SK-N-SH (cell line): ENCODE measurements around the gene GPRC5A. TPM values are rescaled to one million over a fixed set of nuclear protein-coding genes. Genes with fewer than 3 reads are reported as not detected.

Experiments
- CTCF ChIA-PET: fragments of 300-600, 350-600 bp; formaldehyde crosslinking; extraction: SDS; loops from one replicate; lab custom pipeline; 2021; lab: Yijun Ruan, JAX
- POLR2A ChIA-PET: fragments of 350-600 bp; sonication (Branson Sonifier 250); formaldehyde crosslinking; extraction: SDS; loops from one replicate; lab custom pipeline; 2020; ENCODE audit warnings: antibody characterized with exemption, inconsistent platforms; lab: Yijun Ruan, JAX
- DNase-seq: peaks from one replicate; pipeline ENCODE4 v3.0.0; 2012
- H2AFZ ChIP-seq: fragments of 200-600 bp; sonication (generic); 2 replicates; pipeline ENCODE4 v1.8.1; 2016; ENCODE audit warnings: antibody characterized with exemption, mild to moderate bottlenecking, low read depth
- H3F3A ChIP-seq: fragments of 200-600 bp; sonication (generic); replicated peaks from 2 replicates; pipeline ENCODE3; 2016; ENCODE audit warnings: antibody characterized with exemption, mild to moderate bottlenecking; ENCODE audit not compliant: insufficient read depth
- H3K27ac ChIP-seq, 2 experiments: fragments of 200-500 bp in 1 of 2; fragments of 200-600 bp in 1 of 2; sonication (Bioruptor generic) in 1 of 2; sonication (generic), shearing (Covaris generic) in 1 of 2; 2 replicates each; pipeline versions ENCODE4 v1.5.1 to v1.6.1; 2014 to 2016; ENCODE audit warnings: low read depth in 2 of 2, inconsistent platforms in 1 of 2, low read length in 1 of 2, mild to moderate bottlenecking in 1 of 2, mixed read lengths in 1 of 2
- H3K27me3 ChIP-seq: fragments of 200-600 bp; sonication (generic), shearing (Covaris generic); 2 replicates; pipeline ENCODE4 v1.6.1; 2016; ENCODE audit warnings: mixed run types; ENCODE audit not compliant: insufficient read depth
- H3K36me3 ChIP-seq, 2 experiments: fragments of 200-500 bp in 1 of 2; fragments of 200-600 bp in 1 of 2; sonication (Bioruptor generic) in 1 of 2; sonication (generic) in 1 of 2; replicated peaks in 1 of 2; 2 replicates each; pipeline versions ENCODE3 to v1.5.1; 2014 to 2016; ENCODE audit warnings: low read length in 1 of 2, mild to moderate bottlenecking in 1 of 2; ENCODE audit not compliant: insufficient read depth in 2 of 2, control insufficient read depth in 1 of 2
- H3K4me1 ChIP-seq, 2 experiments: fragments of 200-500 bp in 1 of 2; fragments of 200-600 bp in 1 of 2; sonication (Bioruptor generic) in 1 of 2; sonication (generic), shearing (Covaris generic) in 1 of 2; 2 replicates each; pipeline versions ENCODE4 v1.5.1 to v1.6.1; 2014 to 2016; ENCODE audit warnings: low read depth in 1 of 2, low read length in 1 of 2, mixed run types in 1 of 2; ENCODE audit not compliant: insufficient read depth in 2 of 2, control insufficient read depth in 1 of 2
- H3K4me2 ChIP-seq: fragments of 200-600 bp; sonication (generic), shearing (Covaris generic); 2 replicates; pipeline ENCODE4 v1.6.1; 2017; ENCODE audit warnings: mixed run types
- H3K4me3 ChIP-seq, 2 experiments: fragments of 200-500 bp in 1 of 2; fragments of 200-600 bp in 1 of 2; sonication (Bioruptor generic) in 1 of 2; sonication (generic), shearing (Covaris generic) in 1 of 2; 2 replicates each; pipeline versions ENCODE4 v1.5.1 to v1.8.1; 2014 to 2016; ENCODE audit warnings: low read depth in 2 of 2, inconsistent platforms in 1 of 2, low read length in 1 of 2, mild to moderate bottlenecking in 1 of 2, mixed read lengths in 1 of 2, moderate library complexity in 1 of 2
- H3K79me2 ChIP-seq: fragments of 200-600 bp; sonication (generic); 2 replicates; pipeline ENCODE4 v1.8.1; 2017; ENCODE audit warnings: mild to moderate bottlenecking; ENCODE audit not compliant: insufficient read depth
- H3K9ac ChIP-seq: fragments of 200-600 bp; sonication (generic); 2 replicates; pipeline ENCODE4 v1.6.1; 2017; ENCODE audit warnings: mixed run types
- H3K9me2 ChIP-seq: fragments of 200-600 bp; sonication (generic); 2 replicates; pipeline ENCODE4 v1.6.1; 2017; ENCODE audit warnings: mixed run types
- H3K9me3 ChIP-seq: fragments of 200-600 bp; sonication (generic); 2 replicates; pipeline ENCODE4 v1.6.1; 2017; ENCODE audit warnings: mixed run types, mild to moderate bottlenecking, moderate library complexity
- H4K20me1 ChIP-seq: fragments of 200-600 bp; sonication (generic); 2 replicates; pipeline ENCODE4 v1.6.1; 2017; ENCODE audit warnings: mild to moderate bottlenecking, mixed run types; ENCODE audit not compliant: insufficient read depth
- CHD2 ChIP-seq: fragments of 150-350 bp; IDR thresholded peaks from 2 replicates; pipeline ENCODE4 v1.6.1; 2018; ENCODE audit warnings: low read length; ENCODE audit not compliant: partially characterized antibody
- ELF1 ChIP-seq: IDR thresholded peaks from 2 replicates; pipeline ENCODE4 v1.4.0; 2012
- EP300 ChIP-seq, 2 experiments: IDR thresholded peaks; 2 replicates each; pipeline versions ENCODE4 v1.4.0 to v1.6.1; 2012; ENCODE audit warnings: borderline replicate concordance in 1 of 2, low read depth in 1 of 2, low read length in 1 of 2
- MXI1 ChIP-seq: IDR thresholded peaks from 2 replicates; pipeline ENCODE4 v1.6.1; 2012; ENCODE audit warnings: mild to moderate bottlenecking, low read depth, low read length, improper control_type of control experiment
- NRF1 ChIP-seq: IDR thresholded peaks from 2 replicates; pipeline ENCODE4 v1.6.1; 2012; ENCODE audit warnings: low read depth, mild to moderate bottlenecking, low read length
- POLR2AphosphoS5 ChIP-seq: IDR thresholded peaks from 2 replicates; pipeline ENCODE4 v1.6.1; 2012; ENCODE audit warnings: low read depth, low read length
- RCOR1 ChIP-seq: fragments of 150-350 bp; IDR thresholded peaks from 2 replicates; pipeline ENCODE4 v1.6.1; 2017; ENCODE audit warnings: antibody characterized with exemption, low read length
- SIN3A ChIP-seq: IDR thresholded peaks from 2 replicates; pipeline ENCODE4 v1.6.1; 2012; ENCODE audit warnings: low read depth, mild to moderate bottlenecking, low read length, moderate library complexity, borderline replicate concordance
- SMC3 ChIP-seq: IDR thresholded peaks from 2 replicates; pipeline ENCODE4 v1.6.1; 2012; ENCODE audit warnings: low read depth, low read length, improper control_type of control experiment
- TAF1 ChIP-seq: IDR thresholded peaks from 2 replicates; pipeline ENCODE4 v1.6.1; 2012; ENCODE audit warnings: low read depth, mild to moderate bottlenecking, low read length, moderate library complexity, borderline replicate concordance
- YY1 ChIP-seq: IDR thresholded peaks from 2 replicates; pipeline ENCODE4 v1.4.0; 2012; ENCODE audit warnings: low read depth, mild to moderate bottlenecking
- WGBS: methylation state at CpG from one replicate; pipeline ENCODE4 v1.1.6; 2017; ENCODE audit warnings: low lambda C conversion rate; 5-methylcytosine and 5-hydroxymethylcytosine counted together
- polyA plus RNA-seq, 3 experiments: library from polyadenylated mRNA; depleted of rRNA; stranded (reverse); fragments of >200 nt; gene quantifications; 2 replicates each; pipeline ENCODE4 v1.2.3, GENCODE V29; 2012
- TF ChIP-seq, protein P1 (sequence below): IDR thresholded peaks from 2 replicates; pipeline ENCODE4 v1.4.0; 2012; ENCODE audit warnings: low read depth, borderline replicate concordance
- TF ChIP-seq, protein P2 (sequence below): IDR thresholded peaks from 2 replicates; pipeline ENCODE4 v1.4.0; 2012; ENCODE audit warnings: low read depth, borderline replicate concordance
- TF ChIP-seq, protein P3 (sequence below): fragments of 200-600 bp; sonication (generic); IDR thresholded peaks from 2 replicates; pipeline ENCODE4 v1.6.1; 2017; ENCODE audit warnings: antibody characterized with exemption, mild to moderate bottlenecking, moderate library complexity
- TF ChIP-seq, protein P4 (sequence below): IDR thresholded peaks from 2 replicates; pipeline ENCODE4 v1.6.1; 2012; ENCODE audit warnings: mild to moderate bottlenecking, low read depth, low read length, moderate library complexity
- TF ChIP-seq, protein P5 (sequence below): fragments of 150-350 bp; IDR thresholded peaks from 2 replicates; pipeline ENCODE4 v1.6.1; 2016; ENCODE audit warnings: mild to moderate bottlenecking, low read depth, low read length
- TF ChIP-seq, protein P6 (sequence below): IDR thresholded peaks from 2 replicates; pipeline ENCODE4; 2012

The GPRC5A gene
- polyA plus RNA-seq, 1 of the 3 experiments (the other 2 are of a cell fraction), result 12.7 TPM

DNA sequence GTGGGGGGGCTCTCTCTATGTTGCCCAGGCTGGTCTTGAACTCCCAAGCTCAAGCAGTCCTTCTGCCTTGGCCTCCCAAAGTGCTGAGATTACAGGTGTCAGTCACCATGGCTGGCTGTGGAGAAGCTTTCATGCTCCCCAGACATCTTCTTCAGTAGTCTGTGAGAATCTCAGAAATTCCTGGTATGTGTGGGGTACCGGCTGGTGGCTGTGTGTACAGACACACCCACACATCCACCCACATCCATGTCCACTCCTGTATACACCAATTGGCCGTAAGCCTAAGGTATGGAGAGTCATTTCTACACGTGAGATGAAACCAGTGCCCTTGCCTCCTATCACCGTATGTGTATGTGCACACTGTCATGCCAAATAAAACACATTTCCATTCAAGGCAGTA, 32.8 kb downstream of the GPRC5A start (continued):
- TF ChIP-seq, protein P1, sequence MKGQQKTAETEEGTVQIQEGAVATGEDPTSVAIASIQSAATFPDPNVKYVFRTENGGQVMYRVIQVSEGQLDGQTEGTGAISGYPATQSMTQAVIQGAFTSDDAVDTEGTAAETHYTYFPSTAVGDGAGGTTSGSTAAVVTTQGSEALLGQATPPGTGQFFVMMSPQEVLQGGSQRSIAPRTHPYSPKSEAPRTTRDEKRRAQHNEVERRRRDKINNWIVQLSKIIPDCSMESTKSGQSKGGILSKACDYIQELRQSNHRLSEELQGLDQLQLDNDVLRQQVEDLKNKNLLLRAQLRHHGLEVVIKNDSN, result no peak
- TF ChIP-seq, protein P2, sequence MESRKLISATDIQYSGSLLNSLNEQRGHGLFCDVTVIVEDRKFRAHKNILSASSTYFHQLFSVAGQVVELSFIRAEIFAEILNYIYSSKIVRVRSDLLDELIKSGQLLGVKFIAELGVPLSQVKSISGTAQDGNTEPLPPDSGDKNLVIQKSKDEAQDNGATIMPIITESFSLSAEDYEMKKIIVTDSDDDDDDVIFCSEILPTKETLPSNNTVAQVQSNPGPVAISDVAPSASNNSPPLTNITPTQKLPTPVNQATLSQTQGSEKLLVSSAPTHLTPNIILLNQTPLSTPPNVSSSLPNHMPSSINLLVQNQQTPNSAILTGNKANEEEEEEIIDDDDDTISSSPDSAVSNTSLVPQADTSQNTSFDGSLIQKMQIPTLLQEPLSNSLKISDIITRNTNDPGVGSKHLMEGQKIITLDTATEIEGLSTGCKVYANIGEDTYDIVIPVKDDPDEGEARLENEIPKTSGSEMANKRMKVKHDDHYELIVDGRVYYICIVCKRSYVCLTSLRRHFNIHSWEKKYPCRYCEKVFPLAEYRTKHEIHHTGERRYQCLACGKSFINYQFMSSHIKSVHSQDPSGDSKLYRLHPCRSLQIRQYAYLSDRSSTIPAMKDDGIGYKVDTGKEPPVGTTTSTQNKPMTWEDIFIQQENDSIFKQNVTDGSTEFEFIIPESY, result no peak
- TF ChIP-seq, protein P3, sequence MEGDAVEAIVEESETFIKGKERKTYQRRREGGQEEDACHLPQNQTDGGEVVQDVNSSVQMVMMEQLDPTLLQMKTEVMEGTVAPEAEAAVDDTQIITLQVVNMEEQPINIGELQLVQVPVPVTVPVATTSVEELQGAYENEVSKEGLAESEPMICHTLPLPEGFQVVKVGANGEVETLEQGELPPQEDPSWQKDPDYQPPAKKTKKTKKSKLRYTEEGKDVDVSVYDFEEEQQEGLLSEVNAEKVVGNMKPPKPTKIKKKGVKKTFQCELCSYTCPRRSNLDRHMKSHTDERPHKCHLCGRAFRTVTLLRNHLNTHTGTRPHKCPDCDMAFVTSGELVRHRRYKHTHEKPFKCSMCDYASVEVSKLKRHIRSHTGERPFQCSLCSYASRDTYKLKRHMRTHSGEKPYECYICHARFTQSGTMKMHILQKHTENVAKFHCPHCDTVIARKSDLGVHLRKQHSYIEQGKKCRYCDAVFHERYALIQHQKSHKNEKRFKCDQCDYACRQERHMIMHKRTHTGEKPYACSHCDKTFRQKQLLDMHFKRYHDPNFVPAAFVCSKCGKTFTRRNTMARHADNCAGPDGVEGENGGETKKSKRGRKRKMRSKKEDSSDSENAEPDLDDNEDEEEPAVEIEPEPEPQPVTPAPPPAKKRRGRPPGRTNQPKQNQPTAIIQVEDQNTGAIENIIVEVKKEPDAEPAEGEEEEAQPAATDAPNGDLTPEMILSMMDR, result no peak
- TF ChIP-seq RCOR1, result no peak
- TF ChIP-seq, all 33 proteins: peak for 0

DNA sequence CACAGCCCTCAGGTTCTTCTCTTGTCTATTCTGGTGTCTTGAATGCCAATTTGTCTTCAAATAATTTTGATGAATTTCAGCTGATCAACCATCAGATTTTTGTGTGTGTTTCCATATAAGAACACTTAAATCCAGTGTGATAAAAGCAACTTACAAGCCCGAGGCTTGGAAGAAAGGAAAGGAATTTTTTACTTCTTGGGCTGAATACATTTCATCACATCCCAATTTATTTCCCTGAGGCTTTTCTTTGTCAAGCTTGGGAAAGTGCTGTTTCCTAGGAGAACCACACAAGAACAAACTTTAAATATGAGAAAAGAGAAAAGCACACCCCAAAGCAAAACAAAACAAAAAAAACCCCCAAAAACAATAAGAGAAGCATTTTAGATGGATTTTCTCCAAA, 34.0 kb downstream of the GPRC5A start:
- H3F3A ChIP-seq, result no peaks in the 10 kb centered on the region
- no peak overlapping the region for H2AFZ ChIP-seq
- TF ChIP-seq YY1 (no peak), EP300 (IDR thresholded peaks at IDR 0.05; ENCODE audit: borderline replicate concordance in 1 of 2, low read depth in 1 of 2, low read length in 1 of 2) (no peak), SMC3 (no peak), ELF1 (no peak), NRF1 (no peak), SIN3A (no peak), MXI1 (no peak), POLR2AphosphoS5 (no peak), CHD2 (no peak), TAF1 (no peak)
- TF ChIP-seq, protein P4, sequence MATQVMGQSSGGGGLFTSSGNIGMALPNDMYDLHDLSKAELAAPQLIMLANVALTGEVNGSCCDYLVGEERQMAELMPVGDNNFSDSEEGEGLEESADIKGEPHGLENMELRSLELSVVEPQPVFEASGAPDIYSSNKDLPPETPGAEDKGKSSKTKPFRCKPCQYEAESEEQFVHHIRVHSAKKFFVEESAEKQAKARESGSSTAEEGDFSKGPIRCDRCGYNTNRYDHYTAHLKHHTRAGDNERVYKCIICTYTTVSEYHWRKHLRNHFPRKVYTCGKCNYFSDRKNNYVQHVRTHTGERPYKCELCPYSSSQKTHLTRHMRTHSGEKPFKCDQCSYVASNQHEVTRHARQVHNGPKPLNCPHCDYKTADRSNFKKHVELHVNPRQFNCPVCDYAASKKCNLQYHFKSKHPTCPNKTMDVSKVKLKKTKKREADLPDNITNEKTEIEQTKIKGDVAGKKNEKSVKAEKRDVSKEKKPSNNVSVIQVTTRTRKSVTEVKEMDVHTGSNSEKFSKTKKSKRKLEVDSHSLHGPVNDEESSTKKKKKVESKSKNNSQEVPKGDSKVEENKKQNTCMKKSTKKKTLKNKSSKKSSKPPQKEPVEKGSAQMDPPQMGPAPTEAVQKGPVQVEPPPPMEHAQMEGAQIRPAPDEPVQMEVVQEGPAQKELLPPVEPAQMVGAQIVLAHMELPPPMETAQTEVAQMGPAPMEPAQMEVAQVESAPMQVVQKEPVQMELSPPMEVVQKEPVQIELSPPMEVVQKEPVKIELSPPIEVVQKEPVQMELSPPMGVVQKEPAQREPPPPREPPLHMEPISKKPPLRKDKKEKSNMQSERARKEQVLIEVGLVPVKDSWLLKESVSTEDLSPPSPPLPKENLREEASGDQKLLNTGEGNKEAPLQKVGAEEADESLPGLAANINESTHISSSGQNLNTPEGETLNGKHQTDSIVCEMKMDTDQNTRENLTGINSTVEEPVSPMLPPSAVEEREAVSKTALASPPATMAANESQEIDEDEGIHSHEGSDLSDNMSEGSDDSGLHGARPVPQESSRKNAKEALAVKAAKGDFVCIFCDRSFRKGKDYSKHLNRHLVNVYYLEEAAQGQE, result no peak
- TF ChIP-seq, protein P5, sequence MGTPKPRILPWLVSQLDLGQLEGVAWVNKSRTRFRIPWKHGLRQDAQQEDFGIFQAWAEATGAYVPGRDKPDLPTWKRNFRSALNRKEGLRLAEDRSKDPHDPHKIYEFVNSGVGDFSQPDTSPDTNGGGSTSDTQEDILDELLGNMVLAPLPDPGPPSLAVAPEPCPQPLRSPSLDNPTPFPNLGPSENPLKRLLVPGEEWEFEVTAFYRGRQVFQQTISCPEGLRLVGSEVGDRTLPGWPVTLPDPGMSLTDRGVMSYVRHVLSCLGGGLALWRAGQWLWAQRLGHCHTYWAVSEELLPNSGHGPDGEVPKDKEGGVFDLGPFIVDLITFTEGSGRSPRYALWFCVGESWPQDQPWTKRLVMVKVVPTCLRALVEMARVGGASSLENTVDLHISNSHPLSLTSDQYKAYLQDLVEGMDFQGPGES, result no peak
- TF ChIP-seq, protein P6, sequence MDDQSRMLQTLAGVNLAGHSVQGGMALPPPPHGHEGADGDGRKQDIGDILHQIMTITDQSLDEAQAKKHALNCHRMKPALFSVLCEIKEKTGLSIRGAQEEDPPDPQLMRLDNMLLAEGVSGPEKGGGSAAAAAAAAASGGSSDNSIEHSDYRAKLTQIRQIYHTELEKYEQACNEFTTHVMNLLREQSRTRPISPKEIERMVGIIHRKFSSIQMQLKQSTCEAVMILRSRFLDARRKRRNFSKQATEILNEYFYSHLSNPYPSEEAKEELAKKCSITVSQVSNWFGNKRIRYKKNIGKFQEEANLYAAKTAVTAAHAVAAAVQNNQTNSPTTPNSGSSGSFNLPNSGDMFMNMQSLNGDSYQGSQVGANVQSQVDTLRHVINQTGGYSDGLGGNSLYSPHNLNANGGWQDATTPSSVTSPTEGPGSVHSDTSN, result no peak
- H3K4me1 ChIP-seq, result peaks cover 0 to 4% of the 10 kb centered on the region in 2 experiments; a peak in 1 of 4 replicates
- CTCF ChIA-PET, result interaction anchor here (1.3 to 2.9 kb wide), 2 partner anchors 10 to 287 kb away, joined by 7 to 15 read pairs; no protein-coding TSS in a partner anchor
- no peak overlapping the region for H3K4me2 ChIP-seq
- peaks cover 0 to 2% of the 10 kb centered on the region in 2 experiments for H3K36me3 ChIP-seq
- no peak for DNase-seq
- POLR2A ChIA-PET, result no interaction called here
- H3K9ac ChIP-seq, result no peak overlapping the region
- no peak overlapping the region for H3K4me3 ChIP-seq
- no peaks in the 10 kb centered on the region for H3K9me3 ChIP-seq
- 18% methylated on average over 1 of the region's 1 CpG for WGBS
- H4K20me1 ChIP-seq, result no peaks in the 10 kb centered on the region
- no peaks in the 10 kb centered on the region for H3K9me2 ChIP-seq
- no peaks in the 10 kb centered on the region for H3K79me2 ChIP-seq
- H3K27me3 ChIP-seq, result no peaks in the 10 kb centered on the region
- H3K27ac ChIP-seq, result no peak overlapping the region
